ENCODE data around the gene NCMAP.

- TF ChIP-seq, protein P1, sequence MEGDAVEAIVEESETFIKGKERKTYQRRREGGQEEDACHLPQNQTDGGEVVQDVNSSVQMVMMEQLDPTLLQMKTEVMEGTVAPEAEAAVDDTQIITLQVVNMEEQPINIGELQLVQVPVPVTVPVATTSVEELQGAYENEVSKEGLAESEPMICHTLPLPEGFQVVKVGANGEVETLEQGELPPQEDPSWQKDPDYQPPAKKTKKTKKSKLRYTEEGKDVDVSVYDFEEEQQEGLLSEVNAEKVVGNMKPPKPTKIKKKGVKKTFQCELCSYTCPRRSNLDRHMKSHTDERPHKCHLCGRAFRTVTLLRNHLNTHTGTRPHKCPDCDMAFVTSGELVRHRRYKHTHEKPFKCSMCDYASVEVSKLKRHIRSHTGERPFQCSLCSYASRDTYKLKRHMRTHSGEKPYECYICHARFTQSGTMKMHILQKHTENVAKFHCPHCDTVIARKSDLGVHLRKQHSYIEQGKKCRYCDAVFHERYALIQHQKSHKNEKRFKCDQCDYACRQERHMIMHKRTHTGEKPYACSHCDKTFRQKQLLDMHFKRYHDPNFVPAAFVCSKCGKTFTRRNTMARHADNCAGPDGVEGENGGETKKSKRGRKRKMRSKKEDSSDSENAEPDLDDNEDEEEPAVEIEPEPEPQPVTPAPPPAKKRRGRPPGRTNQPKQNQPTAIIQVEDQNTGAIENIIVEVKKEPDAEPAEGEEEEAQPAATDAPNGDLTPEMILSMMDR (IDR thresholded peaks at IDR 0.05) = peak in 2 of 7 experiments; percentile 2 to 9
- no peak for TF ChIP-seq POLR2A (IDR thresholded peaks at IDR 0.05)
Observed at GRCh38 chr1:24551290-24551959, 4.5 kb upstream of the NCMAP start.
